GM18499 (cell line): ENCODE data around the gene KCNQ1.

Experiments used
- ATAC-seq: cut with Tn5 transposase; IDR thresholded peaks from one replicate; pipeline ENCODE4 v1.9.1; 2021; ENCODE audit warnings: moderate number of reproducible peaks; ENCODE audit not compliant: insufficient read depth, unreplicated experiment

Gene KCNQ1

DNA sequence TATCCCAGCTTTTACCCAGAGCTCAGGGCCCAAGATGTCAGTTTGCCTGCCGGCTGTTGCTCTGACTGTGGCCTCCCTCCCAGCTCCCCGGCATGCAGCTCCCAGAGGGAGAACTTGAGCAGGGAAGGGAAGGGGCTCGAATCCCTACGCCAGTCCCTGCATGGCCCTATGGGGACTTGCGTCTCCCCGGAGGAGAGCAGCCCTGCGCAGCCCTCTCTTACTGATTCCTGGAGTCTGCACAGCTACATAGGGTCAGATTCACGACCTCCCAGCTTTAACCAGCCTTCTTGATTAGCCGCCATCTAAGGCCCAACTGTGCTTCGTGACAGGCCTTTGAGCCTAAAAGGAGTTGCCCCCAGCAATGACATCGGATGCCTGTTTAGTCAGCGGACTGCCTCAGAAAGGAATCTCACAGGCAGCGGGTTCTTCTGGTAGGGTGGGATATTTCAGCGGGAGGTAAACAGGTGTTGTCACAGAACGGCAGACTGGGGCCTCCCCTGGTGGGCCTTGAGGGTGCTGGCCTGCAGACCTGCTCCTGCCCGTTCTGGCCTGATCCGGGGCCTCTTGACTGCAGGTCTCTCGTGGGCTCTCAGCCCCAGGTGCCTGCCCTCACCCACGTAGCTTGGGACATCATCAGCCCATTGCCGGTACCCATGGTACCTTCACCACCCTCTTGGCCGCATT lies 298.8 kb downstream of the KCNQ1 start:
- no peak for ATAC-seq

DNA sequence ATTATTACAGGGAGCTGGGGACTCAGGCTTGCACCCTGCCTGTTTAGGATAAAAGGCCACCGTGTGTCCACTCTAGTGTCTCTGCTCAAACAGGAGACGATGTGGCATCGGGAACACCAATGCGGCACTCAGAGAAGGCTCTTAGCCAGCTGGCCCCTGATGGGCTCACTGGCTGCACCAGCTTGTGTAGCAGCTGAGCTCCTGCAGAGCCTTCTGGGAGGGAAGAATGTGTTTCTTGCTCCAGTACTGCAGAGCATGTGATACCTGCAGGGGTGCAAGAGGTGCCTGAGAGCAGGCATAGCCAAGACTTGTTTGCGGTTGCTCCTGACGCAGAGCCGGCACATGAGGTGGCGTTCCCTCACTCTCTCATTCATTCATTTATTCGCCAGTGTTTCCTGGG lies 299.4 kb downstream of the KCNQ1 start:
- no peak for ATAC-seq

GRCh38 chr11:2745511-2745910 lies 300.7 kb downstream of the KCNQ1 start:
- no peak for ATAC-seq

- ATAC-seq: no peak
Measured at GRCh38 chr11:2746401-2747247, 301.8 kb downstream of the KCNQ1 start.

- ATAC-seq: no peak
Measured at GRCh38 chr11:2747248-2748027, 302.6 kb downstream of the KCNQ1 start.

DNA sequence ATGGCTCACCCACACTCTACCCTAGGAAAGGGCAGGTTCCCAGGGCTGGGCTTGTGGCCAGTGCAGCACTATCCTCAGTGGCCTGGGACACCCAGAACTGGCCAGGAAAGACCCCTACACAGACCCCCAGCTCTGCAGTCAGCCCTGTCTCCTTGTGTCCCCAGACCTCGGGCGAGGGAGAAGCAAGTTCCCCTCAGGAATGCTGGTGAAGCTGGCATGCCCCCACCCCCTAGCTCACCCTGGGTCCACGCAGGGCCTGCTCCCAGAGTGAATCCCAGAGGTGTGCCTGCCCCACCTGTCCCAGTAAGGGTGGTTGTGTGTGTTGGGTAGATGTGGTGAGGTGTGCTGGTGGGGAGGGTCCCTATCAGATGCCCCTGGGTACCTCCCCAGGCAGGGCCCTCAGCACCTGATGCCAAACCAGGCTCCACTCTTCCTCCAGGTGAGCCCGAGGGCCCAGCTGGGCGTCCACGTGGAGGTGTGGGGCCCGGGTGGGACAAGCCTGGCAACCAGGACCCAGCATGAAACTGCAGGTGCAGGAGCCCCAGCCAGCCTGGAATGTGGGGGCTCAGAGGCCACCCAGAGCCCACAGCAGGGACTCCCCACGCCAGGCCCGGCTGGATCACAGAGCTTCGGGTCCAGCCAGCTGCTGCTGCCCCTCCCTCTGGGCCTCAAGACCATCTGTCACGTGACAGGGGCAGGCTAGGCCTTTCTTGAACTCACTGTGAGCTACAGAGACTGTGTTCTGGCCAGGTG lies 303.4 kb downstream of the KCNQ1 start:
- ATAC-seq: no peak

DNA sequence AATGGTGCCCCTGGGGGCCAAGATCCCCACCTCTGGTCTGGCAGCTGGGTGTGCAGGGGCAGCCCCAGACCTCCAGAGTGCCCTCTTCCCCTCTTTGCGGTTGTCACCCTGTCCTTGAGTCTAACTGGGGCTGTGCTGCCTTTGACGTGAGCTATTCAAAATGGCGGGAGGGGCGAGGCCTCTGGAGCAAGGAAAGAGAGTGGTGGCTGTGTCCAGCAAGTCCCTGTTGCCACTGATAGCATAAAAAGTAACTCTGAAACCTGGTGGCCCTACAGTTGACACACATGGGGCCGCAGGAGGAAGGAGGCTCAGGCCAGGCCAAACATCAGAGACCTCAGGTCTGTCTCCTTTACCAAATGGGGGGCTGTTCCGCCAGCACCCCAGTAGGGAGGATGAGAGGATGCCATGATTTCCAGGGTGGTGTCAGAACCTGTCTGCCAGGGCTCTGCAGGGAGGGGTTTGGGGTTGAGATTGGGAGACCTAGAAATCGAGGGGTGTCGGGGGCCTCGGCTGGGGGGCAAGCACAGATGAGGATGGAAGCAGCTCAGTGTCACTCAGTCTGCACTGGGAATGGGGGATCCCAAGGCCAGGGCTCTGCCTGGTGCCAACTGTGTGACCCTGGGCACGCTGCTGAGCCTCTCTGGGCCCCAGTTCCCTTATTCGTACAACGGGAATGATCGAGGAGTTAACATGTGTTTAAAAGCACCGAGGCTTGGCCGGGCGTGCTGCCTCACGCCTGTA lies 304.2 kb downstream of the KCNQ1 start:
- no peak for ATAC-seq

GRCh38 chr11:2750101-2750681 lies 305.4 kb downstream of the KCNQ1 start:
- no peak for ATAC-seq

DNA sequence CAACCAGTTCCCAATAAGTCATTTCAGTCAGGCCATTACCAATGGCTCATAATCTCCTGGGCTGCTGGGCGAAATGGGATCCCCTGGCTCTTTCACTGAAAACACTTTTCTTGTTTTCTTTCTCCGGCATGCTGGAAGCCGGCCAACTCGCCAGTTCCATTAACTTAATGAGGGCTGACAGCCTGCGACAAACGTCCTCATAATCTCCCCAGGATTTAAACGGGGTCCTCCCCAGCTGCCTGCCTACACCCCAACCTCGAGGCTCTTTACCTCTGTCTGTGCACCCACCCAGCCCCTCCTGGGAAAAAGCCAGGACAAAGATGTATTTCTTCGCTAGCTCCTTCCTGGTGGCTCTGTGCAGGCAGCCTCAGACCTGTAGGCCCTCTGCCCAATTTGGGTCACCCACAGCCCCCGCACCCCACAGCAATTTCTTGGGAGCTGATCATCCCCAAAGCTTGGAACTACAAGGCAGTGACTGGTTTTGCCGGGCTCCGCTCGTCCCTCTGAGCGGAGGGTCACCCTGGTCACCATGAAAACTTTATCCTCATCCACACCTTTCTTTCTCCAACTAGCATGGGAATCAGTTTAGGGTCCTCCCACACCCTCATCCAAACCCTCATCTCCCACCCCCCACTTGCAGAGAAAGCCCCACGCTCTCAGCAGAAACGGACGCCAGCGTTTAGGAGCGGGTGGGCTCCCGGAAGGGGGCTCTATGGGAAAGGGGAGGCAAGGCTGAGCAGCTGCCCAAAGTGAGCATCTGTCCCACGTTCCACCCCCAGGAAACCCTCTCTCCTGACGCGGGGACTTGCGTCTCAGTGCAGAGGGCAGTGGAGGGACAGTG lies 306.1 kb downstream of the KCNQ1 start:
- no peak for ATAC-seq

GRCh38 chr11:2751523-2752203 lies 306.9 kb downstream of the KCNQ1 start:
- no peak for ATAC-seq

DNA sequence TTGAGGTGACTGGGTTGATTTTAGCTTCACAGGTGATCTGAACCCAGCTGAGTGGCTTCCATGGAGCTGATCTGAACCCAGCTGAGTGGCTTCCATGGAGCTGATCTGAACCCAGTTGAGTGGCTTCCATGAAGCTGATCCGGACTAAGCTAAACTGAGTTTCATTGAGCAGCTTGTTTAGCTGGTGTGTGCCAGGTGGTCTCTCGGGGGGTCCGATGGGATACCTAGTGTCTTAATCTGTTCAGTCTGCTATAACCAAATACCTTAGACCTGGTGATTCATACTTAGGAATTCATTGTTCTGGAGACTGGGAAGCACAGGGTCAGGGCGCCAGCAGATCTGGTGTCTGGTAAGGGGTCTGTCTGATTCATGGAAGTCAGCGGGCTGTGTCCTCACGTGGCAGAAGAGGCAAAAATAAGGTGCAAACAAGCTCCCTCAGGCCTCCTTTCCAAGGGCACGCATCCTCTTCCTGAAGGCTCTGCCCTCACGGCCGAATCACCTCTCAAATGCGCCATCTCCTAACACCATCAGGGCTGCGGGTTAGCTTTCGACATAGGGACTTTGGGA lies 307.5 kb downstream of the KCNQ1 start:
- no peak for ATAC-seq

DNA sequence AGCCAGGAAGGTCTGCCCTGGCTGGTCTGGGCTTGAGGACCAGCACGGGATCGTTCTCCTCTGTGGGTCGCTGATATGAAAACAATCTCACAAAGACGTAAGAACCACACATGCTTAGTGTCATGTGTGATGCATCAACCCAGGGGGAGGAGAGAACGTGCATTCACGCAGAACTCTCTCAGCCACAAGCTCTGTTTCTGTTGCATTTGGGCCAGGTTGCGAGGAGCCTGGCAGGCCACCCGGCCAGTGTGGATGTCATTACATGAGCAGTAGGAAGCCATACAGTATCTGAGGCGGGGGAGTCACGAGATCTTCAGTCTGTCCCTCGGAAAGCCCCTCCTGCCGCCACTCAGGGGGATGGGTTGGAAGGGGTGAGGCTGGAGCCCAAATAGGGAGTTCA lies 308.1 kb downstream of the KCNQ1 start:
- no peak for ATAC-seq

DNA sequence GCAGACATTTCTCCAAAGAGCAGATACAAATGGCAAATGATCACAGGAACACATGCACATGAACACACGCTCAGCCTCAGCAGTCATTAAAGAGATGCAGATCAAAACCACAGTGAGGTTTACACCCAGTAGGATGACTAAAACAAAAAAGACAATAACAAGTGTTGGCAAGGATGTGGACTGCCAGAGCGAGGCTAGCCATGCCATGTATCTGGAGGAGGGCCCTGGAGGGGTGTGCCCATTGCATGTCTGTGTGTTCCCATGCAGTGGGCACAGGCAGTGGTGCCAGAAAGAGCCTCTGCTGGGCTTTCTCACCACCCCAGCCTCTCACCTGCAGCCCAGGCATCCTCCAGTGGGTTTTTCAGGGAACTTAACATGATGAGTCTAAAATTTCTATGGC lies 309.2 kb downstream of the KCNQ1 start:
- ATAC-seq: no peak

GRCh38 chr11:2755071-2755470 lies 310.3 kb downstream of the KCNQ1 start:
- ATAC-seq: no peak

DNA sequence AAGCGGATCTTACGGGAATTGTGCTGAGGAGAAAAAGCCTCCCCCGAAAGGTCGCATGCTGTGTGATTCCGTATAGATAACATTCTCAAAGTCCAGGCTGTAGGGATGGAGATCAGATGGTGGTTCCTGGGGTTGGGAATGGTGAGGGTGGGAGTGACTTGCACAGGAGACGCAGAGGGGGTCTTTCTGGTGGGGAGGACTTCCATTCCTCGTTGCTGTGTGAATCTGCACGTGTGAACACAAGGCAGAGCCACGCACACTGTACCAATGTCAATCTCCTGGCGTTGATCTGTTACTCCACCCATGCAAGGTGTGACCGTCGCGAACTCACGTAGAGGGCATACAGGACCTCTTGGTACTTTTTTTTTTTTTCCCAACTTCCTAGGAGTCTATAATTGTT lies 313.9 kb downstream of the KCNQ1 start:
- no peak for ATAC-seq

GRCh38 chr11:2759228-2760195 lies 314.7 kb downstream of the KCNQ1 start:
- no peak for ATAC-seq
